ENCODE results near the gene CCL22. TPM values are rescaled to one million over a fixed set of nuclear protein-coding genes. Genes with fewer than 3 reads are reported as not detected.
A peak's percentile ranks its signal among the peaks of the same experiment; 100 is the strongest.

Gene CCL22
- total and polyA plus RNA-seq, 4 experiments from 2014 or later = 0.26 TPM; not detected in 3

GRCh38 chr16:57318240-57318970 lies 40.2 kb upstream of the CCL22 start:
- Histone ChIP-seq H3K4me3 (ENCODE audit: low read length in 2 of 2) (no peak overlapping the region), H3K27ac (ENCODE audit: low read depth, low read length) (no peak overlapping the region), H3K36me3 (ENCODE audit: insufficient read depth, low read length) (no peaks in the 10 kb centered on the region), H3K9me3 (ENCODE audit: control insufficient read depth in 1 of 2, low read length in 2 of 2) (no peaks in the 10 kb centered on the region), H3K4me1 (ENCODE audit: insufficient read depth, low read length) (peaks cover 10% of the 10 kb centered on the region), H3K27me3 (ENCODE audit: insufficient read depth, low read length) (no peaks in the 10 kb centered on the region)
- intact Hi-C loops (cut with micrococcal nuclease) = no loop called here
- POLR2A ChIA-PET (ENCODE audit: partially characterized antibody) = no interaction called here
- no peak overlapping the region for H3K27ac Mint-ChIP-seq
- H3K4me3 Mint-ChIP-seq = no peak overlapping the region
- H3K9me3 Mint-ChIP-seq = no peaks in the 10 kb centered on the region
- CTCF ChIA-PET (ENCODE audit: partially characterized antibody) = interaction anchor here (0.6 kb wide), 1 partner anchor 9 kb away, joined by 4 read pairs; no protein-coding TSS in a partner anchor
- no peaks in the 10 kb centered on the region for H3K27me3 Mint-ChIP-seq
- peaks cover 12 to 15% (median 13%) of the 10 kb centered on the region in 4 donors for H3K4me1 Mint-ChIP-seq
- H3K36me3 Mint-ChIP-seq = no peaks in the 10 kb centered on the region
- no peak for DNase-seq

DNA sequence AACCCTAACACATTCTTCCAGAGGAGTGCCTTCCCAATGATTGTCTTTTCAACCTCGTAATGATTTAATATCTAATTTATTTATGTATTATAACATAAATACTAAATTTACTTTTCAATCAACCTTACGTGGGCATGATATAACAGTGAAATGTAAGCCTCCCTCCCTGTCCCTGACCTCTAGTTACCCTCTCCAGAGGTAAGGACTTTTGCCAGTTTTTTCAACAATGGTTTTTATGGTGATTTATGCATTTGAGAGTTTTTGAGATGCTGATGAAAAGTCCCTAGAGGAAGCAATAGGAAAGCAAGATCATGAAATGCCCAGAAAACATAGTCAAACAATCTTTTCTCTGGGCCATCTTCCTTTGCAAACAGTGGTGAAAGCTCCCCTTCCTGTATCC lies 38.9 kb upstream of the CCL22 start:
- H3K4me3 ChIP-seq (ENCODE audit: low read length in 2 of 2) = no peak overlapping the region
- no peak overlapping the region for H3K27ac ChIP-seq (ENCODE audit: low read depth, low read length)
- H3K9me3 ChIP-seq (ENCODE audit: control insufficient read depth in 1 of 2, low read length in 2 of 2) = no peaks in the 10 kb centered on the region
- no peak overlapping the region for H3K27ac Mint-ChIP-seq
- DNase-seq = no peak
- ChIA-PET CTCF (ENCODE audit: partially characterized antibody) (no interaction called here), POLR2A (ENCODE audit: partially characterized antibody) (no interaction called here)
- no peaks in the 10 kb centered on the region for H3K9me3 Mint-ChIP-seq
- H3K4me1 Mint-ChIP-seq = peaks cover 4 to 6% (median 5%) of the 10 kb centered on the region in 4 donors
- H3K4me1 ChIP-seq (ENCODE audit: insufficient read depth, low read length) = peaks cover under 1% of the 10 kb centered on the region
- H3K27me3 ChIP-seq (ENCODE audit: insufficient read depth, low read length) = no peaks in the 10 kb centered on the region
- intact Hi-C loops (cut with micrococcal nuclease) = no loop called here
- no peaks in the 10 kb centered on the region for H3K27me3 Mint-ChIP-seq
- no peak overlapping the region for H3K4me3 Mint-ChIP-seq
- no peaks in the 10 kb centered on the region for H3K36me3 Mint-ChIP-seq
- H3K36me3 ChIP-seq (ENCODE audit: insufficient read depth, low read length) = no peaks in the 10 kb centered on the region

GRCh38 chr16:57324749-57325148 lies 33.8 kb upstream of the CCL22 start:
- H3K27me3 Mint-ChIP-seq = no peaks in the 10 kb centered on the region
- H3K4me3 Mint-ChIP-seq = no peak overlapping the region
- no peaks in the 10 kb centered on the region for H3K36me3 Mint-ChIP-seq
- intact Hi-C loops (cut with micrococcal nuclease) = no loop called here
- POLR2A ChIA-PET (ENCODE audit: partially characterized antibody) = no interaction called here
- Histone ChIP-seq H3K27me3 (ENCODE audit: insufficient read depth, low read length) (no peaks in the 10 kb centered on the region), H3K4me3 (ENCODE audit: low read length in 2 of 2) (no peak overlapping the region), H3K4me1 (ENCODE audit: insufficient read depth, low read length) (no peaks in the 10 kb centered on the region), H3K36me3 (ENCODE audit: insufficient read depth, low read length) (no peaks in the 10 kb centered on the region), H3K27ac (ENCODE audit: low read depth, low read length) (no peak overlapping the region), H3K9me3 (ENCODE audit: control insufficient read depth in 1 of 2, low read length in 2 of 2) (no peaks in the 10 kb centered on the region)
- peaks cover 0 to 5% (median 0%) of the 10 kb centered on the region in 8 donors for H3K9me3 Mint-ChIP-seq
- CTCF ChIA-PET (ENCODE audit: partially characterized antibody) = no interaction called here
- H3K27ac Mint-ChIP-seq = peak overlapping the region in 5 of 7 donors; percentile 5 to 80 (median 39)
- H3K4me1 Mint-ChIP-seq = peaks cover 0 to 4% (median 0%) of the 10 kb centered on the region in 4 donors
- DNase-seq = no peak

- Histone ChIP-seq H3K36me3 (ENCODE audit: insufficient read depth, low read length) (no peaks in the 10 kb centered on the region), H3K4me3 (ENCODE audit: low read length in 2 of 2) (no peak overlapping the region), H3K27me3 (ENCODE audit: insufficient read depth, low read length) (no peaks in the 10 kb centered on the region), H3K4me1 (ENCODE audit: insufficient read depth, low read length) (no peaks in the 10 kb centered on the region), H3K27ac (ENCODE audit: low read depth, low read length) (no peak overlapping the region), H3K9me3 (ENCODE audit: control insufficient read depth in 1 of 2, low read length in 2 of 2) (no peaks in the 10 kb centered on the region)
- Mint-ChIP-seq H3K4me3 (no peak overlapping the region), H3K27ac (peak overlapping the region in 3 of 7 donors; percentile 5 to 48 (median 22)), H3K4me1 (peaks cover 0 to 4% (median 0%) of the 10 kb centered on the region in 4 donors), H3K9me3 (peaks cover 0 to 5% (median 0%) of the 10 kb centered on the region in 8 donors), H3K27me3 (no peaks in the 10 kb centered on the region), H3K36me3 (no peaks in the 10 kb centered on the region)
- ChIA-PET CTCF (ENCODE audit: partially characterized antibody) (no interaction called here), POLR2A (ENCODE audit: partially characterized antibody) (interaction anchor here (0.7 kb wide), 1 partner anchor 116 kb away, joined by 3 read pairs; no protein-coding TSS in a partner anchor)
- no peak for DNase-seq
- intact Hi-C loops (cut with micrococcal nuclease) = no loop called here
Observed at GRCh38 chr16:57325458-57325857, 33.1 kb upstream of the CCL22 start.

- Mint-ChIP-seq H3K9me3 (peaks cover 0 to 12% (median 5%) of the 10 kb centered on the region in 8 donors), H3K4me1 (peaks cover 0 to 4% (median 0%) of the 10 kb centered on the region in 4 donors), H3K4me3 (no peak overlapping the region), H3K36me3 (peaks cover 0 to 5% of the 10 kb centered on the region in 2 donors), H3K27ac (peak overlapping the region in 1 of 7 donors; percentile 31), H3K27me3 (no peaks in the 10 kb centered on the region)
- POLR2A ChIA-PET (ENCODE audit: partially characterized antibody) = interaction anchor here (1.2 kb wide), 1 partner anchor 23 kb away, joined by 3 read pairs; no protein-coding TSS in a partner anchor
- no peak for DNase-seq
- no peaks in the 10 kb centered on the region for H3K27me3 ChIP-seq (ENCODE audit: insufficient read depth, low read length)
- H3K27ac ChIP-seq (ENCODE audit: low read depth, low read length) = no peak overlapping the region
- H3K4me3 ChIP-seq (ENCODE audit: low read length in 2 of 2) = no peak overlapping the region
- intact Hi-C loops (cut with micrococcal nuclease) = no loop called here
- CTCF ChIA-PET (ENCODE audit: partially characterized antibody) = no interaction called here
- peaks cover 0 to 4% of the 10 kb centered on the region in 2 donors for H3K9me3 ChIP-seq (ENCODE audit: control insufficient read depth in 1 of 2, low read length in 2 of 2)
- no peaks in the 10 kb centered on the region for H3K36me3 ChIP-seq (ENCODE audit: insufficient read depth, low read length)
- H3K4me1 ChIP-seq (ENCODE audit: insufficient read depth, low read length) = no peaks in the 10 kb centered on the region
Observed at GRCh38 chr16:57329718-57330327, 28.8 kb upstream of the CCL22 start.

GRCh38 chr16:57331355-57331754 lies 27.2 kb upstream of the CCL22 start:
- intact Hi-C loops (cut with micrococcal nuclease) = no loop called here
- no peaks in the 10 kb centered on the region for H3K36me3 ChIP-seq (ENCODE audit: insufficient read depth, low read length)
- H3K4me1 Mint-ChIP-seq = peaks cover 0 to 2% (median 0%) of the 10 kb centered on the region in 4 donors
- no peaks in the 10 kb centered on the region for H3K4me1 ChIP-seq (ENCODE audit: insufficient read depth, low read length)
- peaks cover 0 to 4% of the 10 kb centered on the region in 2 donors for H3K9me3 ChIP-seq (ENCODE audit: control insufficient read depth in 1 of 2, low read length in 2 of 2)
- H3K27me3 Mint-ChIP-seq = peaks cover 2 to 5% of the 10 kb centered on the region in 2 donors
- no peaks in the 10 kb centered on the region for H3K27me3 ChIP-seq (ENCODE audit: insufficient read depth, low read length)
- H3K4me3 ChIP-seq (ENCODE audit: low read length in 2 of 2) = no peak overlapping the region
- H3K4me3 Mint-ChIP-seq = no peak overlapping the region
- ChIA-PET CTCF (ENCODE audit: partially characterized antibody) (interaction anchor here (1.1 kb wide), 1 partner anchor 20 kb away, joined by 3 read pairs; no protein-coding TSS in a partner anchor), POLR2A (ENCODE audit: partially characterized antibody) (no interaction called here)
- peaks cover 0 to 12% (median 5%) of the 10 kb centered on the region in 8 donors for H3K9me3 Mint-ChIP-seq
- DNase-seq = no peak
- no peak overlapping the region for H3K27ac ChIP-seq (ENCODE audit: low read depth, low read length)
- H3K36me3 Mint-ChIP-seq = peaks cover 0 to 5% of the 10 kb centered on the region in 2 donors
- no peak overlapping the region for H3K27ac Mint-ChIP-seq

- Mint-ChIP-seq H3K27ac (no peak overlapping the region), H3K4me1 (peaks cover 0 to 2% (median 0%) of the 10 kb centered on the region in 4 donors), H3K36me3 (peaks cover 0 to 5% of the 10 kb centered on the region in 2 donors), H3K4me3 (no peak overlapping the region), H3K27me3 (peaks cover 2 to 5% of the 10 kb centered on the region in 2 donors), H3K9me3 (peaks cover 0 to 12% (median 8%) of the 10 kb centered on the region in 8 donors)
- Histone ChIP-seq H3K4me3 (ENCODE audit: low read length in 2 of 2) (no peak overlapping the region), H3K4me1 (ENCODE audit: insufficient read depth, low read length) (no peaks in the 10 kb centered on the region), H3K27me3 (ENCODE audit: insufficient read depth, low read length) (no peaks in the 10 kb centered on the region), H3K36me3 (ENCODE audit: insufficient read depth, low read length) (no peaks in the 10 kb centered on the region), H3K9me3 (ENCODE audit: control insufficient read depth in 1 of 2, low read length in 2 of 2) (peaks cover 0 to 4% of the 10 kb centered on the region in 2 donors), H3K27ac (ENCODE audit: low read depth, low read length) (no peak overlapping the region)
- ChIA-PET POLR2A (ENCODE audit: partially characterized antibody) (no interaction called here), CTCF (ENCODE audit: partially characterized antibody) (no interaction called here)
- no peak for DNase-seq
- intact Hi-C loops (cut with micrococcal nuclease) = no loop called here
Observed at GRCh38 chr16:57333402-57333801, 25.2 kb upstream of the CCL22 start.

Measured in CD4-positive, alpha-beta memory T cell (primary cell).